K562 (cell line): ENCODE results near the gene YES1. TPM values are rescaled to one million over a fixed set of nuclear protein-coding genes. Genes with fewer than 3 reads are reported as not detected.

ENCODE experiments used
- CBFB ChIP-seq: sonication (generic); formaldehyde crosslinking; IDR thresholded peaks from 2 replicates; pipeline ENCODE4 v1.4.0; 2020; ENCODE audit warnings: mild to moderate bottlenecking, missing genetic modification reagents
- HCFC1 ChIP-seq: IDR thresholded peaks from 2 replicates; pipeline ENCODE4 v1.6.1; 2012; ENCODE audit warnings: low read depth, low read length, improper control_type of control experiment
- KLF10 ChIP-seq: fragments of 250-450 bp; sonication (Bioruptor Pico); IDR thresholded peaks from 2 replicates; pipeline ENCODE4 v1.6.1; 2021; ENCODE audit warnings: matching md5 sums
- TAF1 ChIP-seq: IDR thresholded peaks from 2 replicates; pipeline ENCODE4 v1.6.1; 2011; ENCODE audit warnings: mild to moderate bottlenecking, low read length, moderate library complexity; ENCODE audit not compliant: insufficient read depth, control insufficient read depth, severe bottlenecking; ENCODE audit errors: extremely low read depth
- polyA plus RNA-seq, 8 experiments: library from polyadenylated mRNA; depleted of rRNA in 4 of 8; stranded (reverse) in 5 of 8; unstranded in 3 of 8; fragments of >200 nt; fragmentation: Nextera tagmentation in 2 of 8; fragmentation: Illumina TruSeq in 1 of 8; extraction: Ambion mirVana in 2 of 8; extraction: Trizol in 1 of 8; gene quantifications; 2 replicates each; pipeline versions ENCODE4 v1.2.1 to v1.2.3, GENCODE V29; 2011 to 2014; ENCODE audit warnings: inconsistent platforms in 1 of 8, missing spikeins in 1 of 8
- total RNA-seq, 7 experiments: library from RNA; depleted of rRNA in 6 of 7; stranded (reverse); fragments of >200 nt in 6 of 7; fragmentation: Illumina TruSeq in 2 of 7; extraction: Trizol in 2 of 7; gene quantifications; 2 replicates each; pipeline versions ENCODE4 v1.2.1 to v1.2.3, GENCODE V29; 2011 to 2021; ENCODE audit warnings: low replicate concordance in 1 of 7
- TF ChIP-seq, protein P1 (sequence below): IDR thresholded peaks from 3 replicates; pipeline ENCODE4 v1.6.1; 2011; ENCODE audit warnings: borderline replicate concordance, mild to moderate bottlenecking, moderate library complexity; ENCODE audit not compliant: insufficient read length; ENCODE audit errors: extremely low read depth
- TF ChIP-seq, protein P2 (sequence below): sonication (generic); formaldehyde crosslinking; IDR thresholded peaks from 2 replicates; pipeline ENCODE4 v1.8.0; 2023; ENCODE audit warnings: mild to moderate bottlenecking, missing genetic modification reagents
- TF ChIP-seq, protein P3 (sequence below): fragments of 250-450 bp; sonication (Bioruptor Pico); IDR thresholded peaks from 2 replicates; pipeline ENCODE4 v1.5.0; 2022; ENCODE audit warnings: mild to moderate bottlenecking
- TF ChIP-seq, protein P4 (sequence below): fragments of 450-650 bp; IDR thresholded peaks from 2 replicates; pipeline ENCODE4 v1.6.1; 2016; ENCODE audit warnings: low read depth

Gene YES1
- total and polyA plus RNA-seq, 9 of the 15 experiments (the other 6 are each of a cell fraction or from before 2014, with no cell fraction given) = 37.2 to 115 (median 77.7) TPM

DNA sequence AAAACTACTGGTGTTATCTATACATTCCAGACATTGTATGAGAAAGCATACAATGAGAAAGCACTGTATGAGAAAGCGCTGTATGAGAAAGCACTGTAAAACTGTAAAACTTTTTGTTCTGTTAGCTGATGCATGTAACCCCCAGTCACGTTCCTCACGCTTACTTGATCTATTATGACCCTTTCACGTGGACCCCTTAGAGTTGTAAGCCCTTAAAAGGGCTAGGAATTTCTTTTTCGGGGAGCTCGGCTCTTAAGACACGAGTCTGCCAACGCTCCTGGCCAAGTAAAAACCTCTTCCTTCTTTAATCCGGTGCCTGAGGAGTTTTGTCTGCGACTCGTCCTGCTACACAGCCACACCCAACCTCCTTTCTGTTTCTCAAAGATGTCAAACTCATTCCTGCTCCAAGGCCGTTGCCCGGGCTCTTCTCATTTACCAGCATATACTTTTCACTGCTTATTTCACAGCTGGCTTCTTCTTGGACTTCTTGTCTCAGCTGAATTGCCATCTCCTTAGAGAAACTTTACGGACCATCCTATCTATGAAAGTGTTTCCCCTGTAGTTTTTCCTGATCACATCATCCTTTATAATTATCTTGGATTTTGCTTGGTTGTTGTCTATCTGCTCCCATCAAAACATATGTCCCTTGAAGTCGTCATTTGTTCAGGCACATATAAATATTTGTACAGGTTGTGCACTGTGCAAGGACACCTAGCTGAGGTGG lies 29.8 kb upstream of the YES1 start (continued):
- TF ChIP-seq, protein P1, sequence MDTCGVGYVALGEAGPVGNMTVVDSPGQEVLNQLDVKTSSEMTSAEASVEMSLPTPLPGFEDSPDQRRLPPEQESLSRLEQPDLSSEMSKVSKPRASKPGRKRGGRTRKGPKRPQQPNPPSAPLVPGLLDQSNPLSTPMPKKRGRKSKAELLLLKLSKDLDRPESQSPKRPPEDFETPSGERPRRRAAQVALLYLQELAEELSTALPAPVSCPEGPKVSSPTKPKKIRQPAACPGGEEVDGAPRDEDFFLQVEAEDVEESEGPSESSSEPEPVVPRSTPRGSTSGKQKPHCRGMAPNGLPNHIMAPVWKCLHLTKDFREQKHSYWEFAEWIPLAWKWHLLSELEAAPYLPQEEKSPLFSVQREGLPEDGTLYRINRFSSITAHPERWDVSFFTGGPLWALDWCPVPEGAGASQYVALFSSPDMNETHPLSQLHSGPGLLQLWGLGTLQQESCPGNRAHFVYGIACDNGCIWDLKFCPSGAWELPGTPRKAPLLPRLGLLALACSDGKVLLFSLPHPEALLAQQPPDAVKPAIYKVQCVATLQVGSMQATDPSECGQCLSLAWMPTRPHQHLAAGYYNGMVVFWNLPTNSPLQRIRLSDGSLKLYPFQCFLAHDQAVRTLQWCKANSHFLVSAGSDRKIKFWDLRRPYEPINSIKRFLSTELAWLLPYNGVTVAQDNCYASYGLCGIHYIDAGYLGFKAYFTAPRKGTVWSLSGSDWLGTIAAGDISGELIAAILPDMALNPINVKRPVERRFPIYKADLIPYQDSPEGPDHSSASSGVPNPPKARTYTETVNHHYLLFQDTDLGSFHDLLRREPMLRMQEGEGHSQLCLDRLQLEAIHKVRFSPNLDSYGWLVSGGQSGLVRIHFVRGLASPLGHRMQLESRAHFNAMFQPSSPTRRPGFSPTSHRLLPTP = no peak
- TF ChIP-seq TAF1 (no peak), KLF10 (CRISPR knock-in tag) (no peak), HCFC1 (no peak), CBFB (CRISPR knock-in tag) (no peak)
- TF ChIP-seq, protein P2, sequence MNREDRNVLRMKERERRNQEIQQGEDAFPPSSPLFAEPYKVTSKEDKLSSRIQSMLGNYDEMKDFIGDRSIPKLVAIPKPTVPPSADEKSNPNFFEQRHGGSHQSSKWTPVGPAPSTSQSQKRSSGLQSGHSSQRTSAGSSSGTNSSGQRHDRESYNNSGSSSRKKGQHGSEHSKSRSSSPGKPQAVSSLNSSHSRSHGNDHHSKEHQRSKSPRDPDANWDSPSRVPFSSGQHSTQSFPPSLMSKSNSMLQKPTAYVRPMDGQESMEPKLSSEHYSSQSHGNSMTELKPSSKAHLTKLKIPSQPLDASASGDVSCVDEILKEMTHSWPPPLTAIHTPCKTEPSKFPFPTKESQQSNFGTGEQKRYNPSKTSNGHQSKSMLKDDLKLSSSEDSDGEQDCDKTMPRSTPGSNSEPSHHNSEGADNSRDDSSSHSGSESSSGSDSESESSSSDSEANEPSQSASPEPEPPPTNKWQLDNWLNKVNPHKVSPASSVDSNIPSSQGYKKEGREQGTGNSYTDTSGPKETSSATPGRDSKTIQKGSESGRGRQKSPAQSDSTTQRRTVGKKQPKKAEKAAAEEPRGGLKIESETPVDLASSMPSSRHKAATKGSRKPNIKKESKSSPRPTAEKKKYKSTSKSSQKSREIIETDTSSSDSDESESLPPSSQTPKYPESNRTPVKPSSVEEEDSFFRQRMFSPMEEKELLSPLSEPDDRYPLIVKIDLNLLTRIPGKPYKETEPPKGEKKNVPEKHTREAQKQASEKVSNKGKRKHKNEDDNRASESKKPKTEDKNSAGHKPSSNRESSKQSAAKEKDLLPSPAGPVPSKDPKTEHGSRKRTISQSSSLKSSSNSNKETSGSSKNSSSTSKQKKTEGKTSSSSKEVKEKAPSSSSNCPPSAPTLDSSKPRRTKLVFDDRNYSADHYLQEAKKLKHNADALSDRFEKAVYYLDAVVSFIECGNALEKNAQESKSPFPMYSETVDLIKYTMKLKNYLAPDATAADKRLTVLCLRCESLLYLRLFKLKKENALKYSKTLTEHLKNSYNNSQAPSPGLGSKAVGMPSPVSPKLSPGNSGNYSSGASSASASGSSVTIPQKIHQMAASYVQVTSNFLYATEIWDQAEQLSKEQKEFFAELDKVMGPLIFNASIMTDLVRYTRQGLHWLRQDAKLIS = no peak
- TF ChIP-seq, protein P3, sequence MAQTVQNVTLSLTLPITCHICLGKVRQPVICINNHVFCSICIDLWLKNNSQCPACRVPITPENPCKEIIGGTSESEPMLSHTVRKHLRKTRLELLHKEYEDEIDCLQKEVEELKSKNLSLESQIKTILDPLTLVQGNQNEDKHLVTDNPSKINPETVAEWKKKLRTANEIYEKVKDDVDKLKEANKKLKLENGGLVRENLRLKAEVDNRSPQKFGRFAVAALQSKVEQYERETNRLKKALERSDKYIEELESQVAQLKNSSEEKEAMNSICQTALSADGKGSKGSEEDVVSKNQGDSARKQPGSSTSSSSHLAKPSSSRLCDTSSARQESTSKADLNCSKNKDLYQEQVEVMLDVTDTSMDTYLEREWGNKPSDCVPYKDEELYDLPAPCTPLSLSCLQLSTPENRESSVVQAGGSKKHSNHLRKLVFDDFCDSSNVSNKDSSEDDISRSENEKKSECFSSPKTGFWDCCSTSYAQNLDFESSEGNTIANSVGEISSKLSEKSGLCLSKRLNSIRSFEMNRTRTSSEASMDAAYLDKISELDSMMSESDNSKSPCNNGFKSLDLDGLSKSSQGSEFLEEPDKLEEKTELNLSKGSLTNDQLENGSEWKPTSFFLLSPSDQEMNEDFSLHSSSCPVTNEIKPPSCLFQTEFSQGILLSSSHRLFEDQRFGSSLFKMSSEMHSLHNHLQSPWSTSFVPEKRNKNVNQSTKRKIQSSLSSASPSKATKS (CRISPR knock-in tag) = no peak
- TF ChIP-seq, protein P4, sequence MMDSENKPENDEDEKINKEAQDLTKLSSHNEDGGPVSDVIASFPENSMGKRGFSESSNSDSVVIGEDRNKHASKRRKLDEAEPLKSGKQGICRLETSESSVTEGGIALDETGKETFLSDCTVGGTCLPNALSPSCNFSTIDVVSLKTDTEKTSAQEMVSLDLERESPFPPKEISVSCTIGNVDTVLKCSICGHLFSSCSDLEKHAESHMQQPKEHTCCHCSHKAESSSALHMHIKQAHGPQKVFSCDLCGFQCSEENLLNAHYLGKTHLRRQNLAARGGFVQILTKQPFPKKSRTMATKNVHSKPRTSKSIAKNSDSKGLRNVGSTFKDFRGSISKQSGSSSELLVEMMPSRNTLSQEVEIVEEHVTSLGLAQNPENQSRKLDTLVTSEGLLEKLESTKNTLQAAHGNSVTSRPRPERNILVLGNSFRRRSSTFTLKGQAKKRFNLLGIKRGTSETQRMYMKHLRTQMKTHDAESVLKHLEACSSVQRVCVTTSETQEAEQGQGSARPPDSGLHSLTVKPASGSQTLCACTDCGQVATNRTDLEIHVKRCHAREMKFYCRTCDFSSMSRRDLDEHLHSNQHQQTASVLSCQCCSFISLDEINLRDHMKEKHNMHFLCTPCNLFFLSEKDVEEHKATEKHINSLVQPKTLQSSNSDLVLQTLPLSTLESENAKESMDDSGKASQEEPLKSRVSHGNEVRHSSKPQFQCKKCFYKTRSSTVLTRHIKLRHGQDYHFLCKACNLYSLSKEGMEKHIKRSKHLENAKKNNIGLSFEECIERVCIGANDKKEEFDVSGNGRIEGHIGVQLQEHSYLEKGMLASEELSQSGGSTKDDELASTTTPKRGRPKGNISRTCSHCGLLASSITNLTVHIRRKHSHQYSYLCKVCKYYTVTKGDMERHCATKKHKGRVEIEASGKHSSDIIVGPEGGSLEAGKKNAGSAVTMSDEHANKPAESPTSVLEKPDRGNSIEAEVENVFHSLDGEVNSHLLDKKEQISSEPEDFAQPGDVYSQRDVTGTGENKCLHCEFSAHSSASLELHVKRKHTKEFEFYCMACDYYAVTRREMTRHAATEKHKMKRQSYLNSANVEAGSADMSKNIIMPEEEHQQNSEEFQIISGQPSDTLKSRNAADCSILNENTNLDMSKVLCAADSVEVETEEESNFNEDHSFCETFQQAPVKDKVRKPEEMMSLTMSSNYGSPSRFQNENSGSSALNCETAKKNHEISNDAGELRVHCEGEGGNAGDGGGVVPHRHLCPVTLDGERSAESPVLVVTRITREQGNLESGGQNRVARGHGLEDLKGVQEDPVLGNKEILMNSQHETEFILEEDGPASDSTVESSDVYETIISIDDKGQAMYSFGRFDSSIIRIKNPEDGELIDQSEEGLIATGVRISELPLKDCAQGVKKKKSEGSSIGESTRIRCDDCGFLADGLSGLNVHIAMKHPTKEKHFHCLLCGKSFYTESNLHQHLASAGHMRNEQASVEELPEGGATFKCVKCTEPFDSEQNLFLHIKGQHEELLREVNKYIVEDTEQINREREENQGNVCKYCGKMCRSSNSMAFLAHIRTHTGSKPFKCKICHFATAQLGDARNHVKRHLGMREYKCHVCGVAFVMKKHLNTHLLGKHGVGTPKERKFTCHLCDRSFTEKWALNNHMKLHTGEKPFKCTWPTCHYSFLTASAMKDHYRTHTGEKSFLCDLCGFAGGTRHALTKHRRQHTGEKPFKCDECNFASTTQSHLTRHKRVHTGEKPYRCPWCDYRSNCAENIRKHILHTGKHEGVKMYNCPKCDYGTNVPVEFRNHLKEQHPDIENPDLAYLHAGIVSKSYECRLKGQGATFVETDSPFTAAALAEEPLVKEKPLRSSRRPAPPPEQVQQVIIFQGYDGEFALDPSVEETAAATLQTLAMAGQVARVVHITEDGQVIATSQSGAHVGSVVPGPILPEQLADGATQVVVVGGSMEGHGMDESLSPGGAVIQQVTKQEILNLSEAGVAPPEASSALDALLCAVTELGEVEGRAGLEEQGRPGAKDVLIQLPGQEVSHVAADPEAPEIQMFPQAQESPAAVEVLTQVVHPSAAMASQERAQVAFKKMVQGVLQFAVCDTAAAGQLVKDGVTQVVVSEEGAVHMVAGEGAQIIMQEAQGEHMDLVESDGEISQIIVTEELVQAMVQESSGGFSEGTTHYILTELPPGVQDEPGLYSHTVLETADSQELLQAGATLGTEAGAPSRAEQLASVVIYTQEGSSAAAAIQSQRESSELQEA = no peak
